GM20000 (cell line): ENCODE results near the gene ABCA10.
"Not testable (repeated sequence)": the region's sequence is repeated elsewhere in the genome, so short reads cannot be mapped to it uniquely, and the experiment has no call there.

Source experiments
- DNase-seq: peaks from one replicate; pipeline ENCODE4 v3.0.0; 2012; ENCODE audit warnings: low spot score
- CTCF ChIP-seq: IDR thresholded peaks from 2 replicates; pipeline ENCODE4 v1.5.1; 2012; ENCODE audit warnings: mild to moderate bottlenecking, control low read depth; ENCODE audit errors: extremely low read depth, missing control alignments

The ABCA10 gene

GRCh38 chr17:69179227-69179952 is 49.2 kb downstream of the ABCA10 start:
- TF ChIP-seq CTCF = no peak
- DNase-seq = no peak

GRCh38 chr17:69176457-69176795 is 52.2 kb downstream of the ABCA10 start:
- TF ChIP-seq CTCF = no peak
- no peak for DNase-seq

- no peak for DNase-seq
- no peak for TF ChIP-seq CTCF
Observed at GRCh38 chr17:69175625-69176456, 52.8 kb downstream of the ABCA10 start.

- no peak for TF ChIP-seq CTCF
- DNase-seq = no peak
Observed at GRCh38 chr17:69175262-69175624, 53.4 kb downstream of the ABCA10 start.

GRCh38 chr17:69173118-69173517 is 55.5 kb downstream of the ABCA10 start:
- TF ChIP-seq CTCF = no peak
- DNase-seq = no peak

GRCh38 chr17:69170377-69170776 is 58.2 kb downstream of the ABCA10 start:
- TF ChIP-seq CTCF = no peak
- DNase-seq = no peak

GRCh38 chr17:69168642-69169041 is 60.0 kb downstream of the ABCA10 start:
- DNase-seq = not testable (repeated sequence)
